Activated naive CD8-positive, alpha-beta T cell treated with anti-CD3 and anti-CD28 coated beads for 36 hours (primary cell): ENCODE measurements around the gene TBXA2R. TPM values are rescaled to one million over a fixed set of nuclear protein-coding genes. Genes with fewer than 3 reads are reported as not detected.
"Not testable (repeated sequence)": the region's sequence is repeated elsewhere in the genome, so short reads cannot be mapped to it uniquely, and the experiment has no call there.

Source experiments
- DNase-seq: peaks from one replicate; pipeline ENCODE4 v3.0.0; 2021
- H3K27ac Mint-ChIP-seq: one replicate; pipeline ENCODE4 v1.8.0; 2022; ENCODE audit warnings: mild to moderate bottlenecking, moderate library complexity, mixed read lengths
- H3K27me3 Mint-ChIP-seq: one replicate; pipeline ENCODE4 v1.8.0; 2022; ENCODE audit warnings: mild to moderate bottlenecking, mixed read lengths
- H3K36me3 Mint-ChIP-seq: one replicate; pipeline ENCODE4 v1.8.0; 2021; ENCODE audit warnings: mild to moderate bottlenecking, mixed read lengths
- H3K4me1 Mint-ChIP-seq: one replicate; pipeline ENCODE4 v1.8.0; 2021; ENCODE audit warnings: mixed read lengths
- H3K4me3 Mint-ChIP-seq: one replicate; pipeline ENCODE4 v1.8.0; 2022; ENCODE audit warnings: mild to moderate bottlenecking, moderate library complexity, mixed read lengths
- H3K9me3 Mint-ChIP-seq: one replicate; pipeline ENCODE4 v1.8.0; 2022; ENCODE audit warnings: mixed read lengths
- total RNA-seq, 2 experiments: library from RNA; stranded (reverse); gene quantifications; one replicate each; pipeline ENCODE4 v1.2.3, GENCODE V29; 2021

The TBXA2R gene
- 1 to 10 TPM; 2.8 to 3.1 TPM for total RNA-seq

DNA sequence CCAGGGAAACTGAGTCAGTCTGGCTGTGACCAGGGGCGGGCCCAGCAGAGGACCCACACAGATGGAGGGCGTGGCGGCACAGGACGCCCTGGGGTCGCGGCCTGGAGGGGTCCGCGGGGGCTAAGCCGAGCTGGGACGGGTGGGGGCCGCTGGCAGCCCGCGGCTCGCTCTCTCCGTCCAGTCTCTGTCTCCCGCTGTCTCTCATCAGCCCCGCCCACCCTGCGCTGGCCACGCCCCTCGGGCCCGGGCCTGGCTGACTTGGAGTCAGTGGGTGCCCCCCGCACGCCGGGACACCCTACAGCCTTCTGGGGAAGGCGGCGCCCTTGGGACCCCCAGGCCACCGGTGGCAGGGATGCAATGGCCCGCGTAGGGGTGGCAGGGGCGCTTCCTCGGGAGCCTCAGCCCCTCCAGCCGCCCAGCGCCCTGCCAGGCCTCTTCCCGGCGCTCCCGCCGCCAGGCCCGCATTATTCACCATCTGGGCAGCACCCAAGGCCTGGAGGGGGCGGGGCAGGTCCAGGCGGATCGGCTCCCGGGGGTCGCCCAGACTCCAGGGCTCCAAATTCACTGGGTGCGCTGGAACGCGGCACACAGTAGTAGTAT lies at the start of gene TBXA2R:
TSS of gene TBXA2R (minus strand) at position 186 of the 600 bp plus-strand sequence. CDS start 6,241 bp downstream, outside the sequence.
- H3K4me1 Mint-ChIP-seq, result peaks cover 7% of the 10 kb centered on the region
- peaks cover under 1% of the 10 kb centered on the region for H3K36me3 Mint-ChIP-seq
- H3K4me3 Mint-ChIP-seq, result peak within 1 kb of the TSS; percentile 37
- no peak within 1 kb of the TSS for H3K27ac Mint-ChIP-seq
- no peaks in the 10 kb centered on the region for H3K9me3 Mint-ChIP-seq
- peak; percentile 82 for DNase-seq
- H3K27me3 Mint-ChIP-seq, result no peaks in the 10 kb centered on the region

DNA sequence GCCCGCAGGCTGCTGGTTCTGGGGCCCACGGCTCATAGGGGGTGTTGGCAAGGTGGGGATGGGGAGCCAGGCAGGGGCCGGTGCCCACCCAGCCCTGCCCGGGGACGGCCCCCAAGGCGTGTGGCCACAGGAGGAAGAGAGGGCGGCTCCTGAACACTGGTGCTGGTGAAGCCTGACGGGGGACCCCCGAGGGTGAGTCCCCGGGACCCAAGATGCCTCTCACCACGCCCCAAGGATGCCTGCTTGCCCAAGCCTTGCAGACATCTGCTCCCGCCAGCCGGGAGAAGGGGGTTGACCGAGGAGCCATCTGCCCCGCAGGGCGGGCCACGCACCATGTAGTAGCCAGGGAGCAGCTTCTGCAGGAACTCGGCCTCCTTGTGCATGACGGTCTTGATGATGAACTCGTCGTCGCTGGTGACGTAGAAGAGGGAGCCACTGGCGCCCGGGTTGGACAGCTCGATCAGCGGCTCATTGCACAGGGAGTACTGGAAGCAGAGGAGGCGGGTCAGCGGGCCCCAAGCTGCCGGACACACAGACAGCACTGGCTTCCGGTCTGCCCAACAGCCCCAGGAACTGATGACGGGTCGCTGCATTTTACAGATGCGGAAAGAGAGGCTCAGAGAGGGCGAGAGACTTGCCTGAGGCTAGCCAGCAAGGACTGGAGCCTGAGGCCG lies 49.5 kb upstream of the TBXA2R start:
- no peak overlapping the region for H3K27ac Mint-ChIP-seq
- DNase-seq, result no peak
- no peaks in the 10 kb centered on the region for H3K4me1 Mint-ChIP-seq
- no peaks in the 10 kb centered on the region for H3K27me3 Mint-ChIP-seq
- H3K9me3 Mint-ChIP-seq, result no peaks in the 10 kb centered on the region
- no peak overlapping the region for H3K4me3 Mint-ChIP-seq
- H3K36me3 Mint-ChIP-seq, result peaks cover 9% of the 10 kb centered on the region

DNA sequence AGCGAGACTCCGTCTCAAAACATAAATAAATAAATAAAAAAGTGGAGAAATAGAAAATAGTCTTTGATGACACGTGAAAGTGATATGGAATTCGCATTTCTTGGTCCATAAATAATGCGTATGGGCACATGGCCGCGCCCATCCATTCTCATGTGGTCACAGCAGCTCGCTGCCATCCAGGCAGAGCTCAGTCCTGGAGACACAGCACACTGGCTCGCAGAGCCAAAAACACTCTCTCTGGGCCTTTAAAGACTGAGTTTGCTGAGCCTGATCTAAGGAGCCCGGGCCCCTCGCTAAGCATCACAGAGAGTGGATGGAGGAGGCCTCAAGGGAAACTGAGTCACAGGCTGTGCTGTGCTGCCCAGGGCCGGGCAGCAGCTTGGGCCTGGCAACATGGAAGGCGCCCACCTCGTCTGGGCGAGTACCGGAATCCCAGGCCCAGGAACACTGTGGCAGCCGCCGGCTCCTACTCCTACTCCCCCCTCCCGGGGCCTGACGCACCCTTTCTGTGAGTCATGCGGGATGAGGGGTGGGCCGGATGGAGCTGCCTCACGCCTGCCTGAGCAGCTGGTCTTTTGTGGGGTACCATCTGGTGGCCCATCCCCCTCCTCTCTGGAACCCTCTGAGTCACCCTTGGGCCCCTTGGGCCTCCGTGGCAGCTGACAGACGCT lies 48.9 kb upstream of the TBXA2R start:
- Mint-ChIP-seq H3K27ac (no peak overlapping the region), H3K9me3 (no peaks in the 10 kb centered on the region), H3K27me3 (no peaks in the 10 kb centered on the region), H3K4me1 (no peaks in the 10 kb centered on the region), H3K36me3 (peaks cover 8% of the 10 kb centered on the region), H3K4me3 (no peak overlapping the region)
- DNase-seq, result no peak

- Mint-ChIP-seq H3K27me3 (no peaks in the 10 kb centered on the region), H3K4me1 (no peaks in the 10 kb centered on the region), H3K9me3 (no peaks in the 10 kb centered on the region), H3K36me3 (peaks cover 8% of the 10 kb centered on the region), H3K4me3 (no peak overlapping the region), H3K27ac (no peak overlapping the region)
- DNase-seq, result no peak
Observed at GRCh38 chr19:3653865-3654513, 47.3 kb upstream of the TBXA2R start.

GRCh38 chr19:3653081-3653795 lies 46.6 kb upstream of the TBXA2R start:
- H3K9me3 Mint-ChIP-seq, result no peaks in the 10 kb centered on the region
- no peak for DNase-seq
- H3K36me3 Mint-ChIP-seq, result peaks cover 8% of the 10 kb centered on the region
- no peaks in the 10 kb centered on the region for H3K4me1 Mint-ChIP-seq
- no peaks in the 10 kb centered on the region for H3K27me3 Mint-ChIP-seq
- H3K27ac Mint-ChIP-seq, result no peak overlapping the region
- no peak overlapping the region for H3K4me3 Mint-ChIP-seq

DNA sequence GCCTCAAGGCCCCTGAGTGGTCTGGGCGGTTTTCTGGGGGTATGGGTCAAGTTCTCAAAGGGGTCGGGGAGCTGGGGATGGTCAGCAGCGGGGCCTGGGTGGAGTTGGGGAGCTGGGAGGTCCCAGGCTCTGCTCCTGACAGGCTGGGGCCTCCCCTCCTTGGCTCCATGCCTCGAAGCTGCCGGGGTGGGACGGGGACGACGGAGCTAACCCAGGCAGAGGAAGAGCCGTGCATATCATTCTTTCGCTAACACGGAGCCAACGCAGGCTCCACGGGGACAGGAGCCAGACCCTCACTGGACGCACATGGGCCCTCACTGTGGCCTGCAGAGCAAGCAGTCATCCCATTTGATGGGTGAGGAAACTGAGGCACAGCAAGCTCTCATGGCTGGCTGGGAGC lies 45.7 kb upstream of the TBXA2R start:
- H3K27ac Mint-ChIP-seq, result no peak overlapping the region
- H3K9me3 Mint-ChIP-seq, result no peaks in the 10 kb centered on the region
- DNase-seq, result no peak
- H3K36me3 Mint-ChIP-seq, result peaks cover 6% of the 10 kb centered on the region
- no peaks in the 10 kb centered on the region for H3K4me1 Mint-ChIP-seq
- no peaks in the 10 kb centered on the region for H3K27me3 Mint-ChIP-seq
- no peak overlapping the region for H3K4me3 Mint-ChIP-seq

GRCh38 chr19:3651684-3652083 lies 45.0 kb upstream of the TBXA2R start:
- Mint-ChIP-seq H3K27me3 (no peaks in the 10 kb centered on the region), H3K9me3 (no peaks in the 10 kb centered on the region), H3K4me3 (no peak overlapping the region), H3K27ac (no peak overlapping the region), H3K4me1 (no peaks in the 10 kb centered on the region), H3K36me3 (no peaks in the 10 kb centered on the region)
- no peak for DNase-seq

GRCh38 chr19:3649888-3650287 lies 43.2 kb upstream of the TBXA2R start:
- Mint-ChIP-seq H3K4me3 (no peak overlapping the region), H3K27ac (no peak overlapping the region), H3K27me3 (no peaks in the 10 kb centered on the region), H3K9me3 (no peaks in the 10 kb centered on the region), H3K4me1 (no peaks in the 10 kb centered on the region), H3K36me3 (no peaks in the 10 kb centered on the region)
- DNase-seq, result no peak

GRCh38 chr19:3648037-3648905 lies 41.6 kb upstream of the TBXA2R start:
- DNase-seq, result no peak
- Mint-ChIP-seq H3K4me3 (no peak overlapping the region), H3K36me3 (no peaks in the 10 kb centered on the region), H3K27me3 (no peaks in the 10 kb centered on the region), H3K4me1 (no peaks in the 10 kb centered on the region), H3K9me3 (no peaks in the 10 kb centered on the region), H3K27ac (no peak overlapping the region)

DNA sequence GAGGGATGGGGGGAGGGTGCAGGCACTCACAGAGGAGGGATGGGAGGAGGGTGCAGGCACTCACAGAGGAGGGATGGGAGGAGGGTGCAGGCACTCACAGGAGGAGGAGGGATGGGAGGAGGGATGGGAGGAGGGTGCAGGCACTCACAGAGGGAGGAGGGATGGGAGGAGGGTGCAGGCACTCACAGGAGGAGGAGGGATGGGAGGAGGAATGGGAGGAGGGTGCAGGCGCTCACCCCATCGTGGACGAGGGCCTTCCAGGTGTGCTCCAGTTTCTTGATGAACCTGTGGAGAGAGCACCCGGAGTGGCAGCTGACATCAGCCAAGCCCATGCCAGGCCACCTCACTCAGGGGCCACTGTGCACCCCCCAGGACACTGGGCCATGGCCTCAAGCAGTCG lies 40.4 kb upstream of the TBXA2R start:
- DNase-seq, H3K27me3 Mint-ChIP-seq, H3K27ac Mint-ChIP-seq, H3K4me3 Mint-ChIP-seq, H3K9me3 Mint-ChIP-seq, H3K36me3 Mint-ChIP-seq, H3K4me1 Mint-ChIP-seq: not testable (repeated sequence)

- Mint-ChIP-seq H3K27ac (no peak overlapping the region), H3K9me3 (no peaks in the 10 kb centered on the region), H3K4me3 (no peak overlapping the region), H3K27me3 (no peaks in the 10 kb centered on the region), H3K4me1 (no peaks in the 10 kb centered on the region), H3K36me3 (no peaks in the 10 kb centered on the region)
- no peak for DNase-seq
Observed at GRCh38 chr19:3646336-3647092, 39.8 kb upstream of the TBXA2R start.

GRCh38 chr19:3645726-3646125 lies 39.1 kb upstream of the TBXA2R start:
- Mint-ChIP-seq H3K4me1 (no peaks in the 10 kb centered on the region), H3K4me3 (no peak overlapping the region), H3K36me3 (no peaks in the 10 kb centered on the region), H3K9me3 (no peaks in the 10 kb centered on the region), H3K27ac (no peak overlapping the region), H3K27me3 (no peaks in the 10 kb centered on the region)
- no peak for DNase-seq

DNA sequence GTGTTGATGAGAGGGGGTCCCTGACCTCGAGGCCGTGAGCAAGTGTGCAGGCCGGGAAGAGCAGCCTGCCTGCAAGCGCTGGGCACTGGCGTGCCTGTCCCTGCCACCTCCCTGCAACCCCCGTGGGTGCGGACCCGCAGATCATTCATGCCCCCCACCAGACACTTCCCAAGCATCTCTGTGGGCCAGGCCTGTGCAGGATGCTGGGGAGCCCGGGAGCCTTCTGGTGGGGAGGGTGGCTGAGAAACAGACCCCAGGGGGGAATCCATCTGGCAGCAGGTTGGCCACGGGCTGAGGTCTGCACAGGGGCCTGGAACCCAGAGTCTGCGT lies 38.4 kb upstream of the TBXA2R start:
- Mint-ChIP-seq H3K27me3 (no peaks in the 10 kb centered on the region), H3K4me3 (no peak overlapping the region), H3K9me3 (no peaks in the 10 kb centered on the region), H3K36me3 (no peaks in the 10 kb centered on the region), H3K4me1 (no peaks in the 10 kb centered on the region), H3K27ac (no peak overlapping the region)
- DNase-seq, result no peak
